ENCODE results near the gene GRN.
"Not testable (repeated sequence)": the region's sequence is repeated elsewhere in the genome, so short reads cannot be mapped to it uniquely, and the experiment has no call there.

The GRN gene

DNA sequence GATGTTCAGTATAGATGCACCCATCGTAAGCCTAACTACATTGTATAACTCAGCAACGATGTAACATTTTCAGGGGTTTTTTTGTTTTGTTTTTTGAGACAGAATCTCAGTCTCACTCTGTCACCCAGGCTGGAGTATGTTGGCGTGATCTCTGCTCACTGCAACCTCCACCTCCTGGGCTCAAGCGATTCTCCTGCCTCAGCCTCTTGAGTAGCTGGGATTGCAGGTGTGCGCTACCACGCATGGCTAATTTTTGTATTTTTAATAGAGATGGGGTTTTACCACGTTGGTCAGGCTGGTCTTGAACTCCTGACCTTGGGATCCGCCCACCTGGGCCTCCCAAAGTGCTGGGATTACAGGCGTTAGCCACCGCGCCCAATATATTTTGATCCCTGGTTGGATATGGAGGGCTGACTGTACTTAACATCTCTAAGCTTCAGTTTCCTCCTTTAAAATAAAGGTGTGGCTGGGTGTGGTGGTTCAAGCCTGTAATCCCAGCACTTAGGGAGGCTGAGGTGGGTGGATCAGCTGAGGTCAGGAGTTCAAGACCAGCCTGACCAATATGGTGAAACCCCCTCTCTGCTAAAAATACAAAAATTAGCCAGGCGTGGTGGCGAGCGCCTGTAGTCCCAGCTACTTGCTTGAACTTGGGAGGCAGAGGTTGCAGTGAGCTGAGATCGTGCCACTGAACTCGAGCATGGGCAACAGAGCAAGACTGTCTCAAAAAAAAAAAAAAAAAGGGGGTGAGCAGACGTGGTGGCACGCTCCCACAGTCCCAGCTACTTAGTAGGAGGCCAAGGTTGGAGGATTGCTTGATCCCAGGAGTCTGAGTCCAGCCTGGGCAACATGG is 2.3 kb downstream of the GRN start:
- not testable (repeated sequence) for DNase-seq

DNA sequence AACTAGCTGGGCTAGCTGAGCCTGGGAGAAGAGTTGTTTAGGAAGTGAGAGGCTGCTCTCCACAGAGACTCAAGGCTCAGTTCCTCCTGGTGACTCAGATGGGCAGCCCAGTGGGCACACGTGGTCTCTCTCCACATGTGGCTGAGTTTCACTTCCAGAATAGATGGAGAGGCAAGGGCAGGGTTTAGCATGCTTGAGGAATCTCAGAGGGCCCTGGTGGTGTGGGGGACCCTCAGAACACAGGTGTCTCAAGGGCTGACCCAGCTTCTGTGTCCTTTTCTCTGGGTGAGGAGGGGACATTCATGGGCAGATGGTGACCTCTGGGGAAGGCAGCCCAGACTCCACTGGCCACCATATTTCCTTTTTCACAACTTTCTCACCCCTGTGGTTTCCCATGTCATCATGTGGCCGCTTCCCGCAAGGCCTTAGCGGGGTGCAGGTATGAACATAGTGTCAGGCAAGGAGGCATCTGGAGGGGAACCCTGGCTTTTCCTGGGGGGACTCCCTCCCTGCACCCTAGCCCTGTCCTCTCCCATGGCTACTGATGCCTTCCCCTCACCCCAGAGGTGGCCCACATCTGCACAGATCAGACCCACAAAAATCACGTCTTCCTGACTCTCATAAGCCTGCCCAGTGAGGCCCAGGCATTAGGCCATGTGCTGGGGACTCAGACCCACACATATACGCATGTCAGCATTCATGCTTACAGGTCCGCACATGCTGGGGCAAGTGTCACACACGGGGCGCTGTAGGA is 3.3 kb downstream of the GRN start:
- no peak for DNase-seq

DNA sequence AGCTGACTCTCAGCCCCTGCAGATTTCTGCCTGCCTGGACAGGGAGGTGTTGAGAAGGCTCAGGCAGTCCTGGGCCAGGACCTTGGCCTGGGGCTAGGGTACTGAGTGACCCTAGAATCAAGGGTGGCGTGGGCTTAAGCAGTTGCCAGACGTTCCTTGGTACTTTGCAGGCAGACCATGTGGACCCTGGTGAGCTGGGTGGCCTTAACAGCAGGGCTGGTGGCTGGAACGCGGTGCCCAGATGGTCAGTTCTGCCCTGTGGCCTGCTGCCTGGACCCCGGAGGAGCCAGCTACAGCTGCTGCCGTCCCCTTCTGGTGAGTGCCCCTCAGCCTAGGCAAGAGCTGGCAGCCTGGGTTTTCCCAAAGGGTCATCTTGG is 3.9 kb downstream of the GRN start:
- no peak for DNase-seq

DNA sequence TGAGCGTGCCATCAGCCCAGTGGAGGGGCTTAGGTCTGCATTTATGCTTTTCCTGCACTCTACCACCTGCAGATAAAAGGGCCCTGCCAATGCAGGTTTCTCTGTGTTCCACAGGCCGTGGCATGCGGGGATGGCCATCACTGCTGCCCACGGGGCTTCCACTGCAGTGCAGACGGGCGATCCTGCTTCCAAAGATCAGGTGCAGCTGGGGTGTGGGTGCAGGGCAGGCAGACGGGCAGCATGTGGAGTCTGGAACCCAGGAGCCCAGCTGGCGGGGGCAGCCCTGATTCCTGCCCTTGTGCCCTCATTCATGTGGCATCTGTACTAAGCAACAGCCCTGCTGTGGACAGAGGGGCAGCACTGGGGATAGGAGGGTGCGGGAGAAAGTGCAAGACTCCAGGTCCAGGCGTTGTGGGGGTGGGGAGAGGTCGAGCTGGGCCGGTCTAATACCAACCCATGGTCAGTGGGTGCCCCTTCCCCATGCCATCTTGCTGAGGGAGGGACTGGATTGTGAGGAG is 4.5 kb downstream of the GRN start:
- DNase-seq = no peak

DNA sequence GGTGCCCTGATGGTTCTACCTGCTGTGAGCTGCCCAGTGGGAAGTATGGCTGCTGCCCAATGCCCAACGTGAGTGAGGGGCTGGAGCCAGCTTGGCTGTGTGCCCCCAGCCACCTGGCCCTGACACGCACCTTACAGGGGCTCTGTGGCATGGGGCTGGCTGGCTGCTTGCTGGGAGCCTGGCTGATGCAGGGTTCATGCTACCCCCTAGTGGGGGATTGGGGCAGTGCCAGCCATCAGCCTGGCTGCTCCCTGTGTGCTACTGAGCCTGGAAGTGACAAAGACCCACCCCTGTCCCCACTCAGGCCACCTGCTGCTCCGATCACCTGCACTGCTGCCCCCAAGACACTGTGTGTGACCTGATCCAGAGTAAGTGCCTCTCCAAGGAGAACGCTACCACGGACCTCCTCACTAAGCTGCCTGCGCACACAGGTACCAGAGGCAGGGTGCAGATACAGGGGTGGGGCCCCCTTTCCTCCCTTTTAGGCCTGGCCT is 5.7 kb downstream of the GRN start:
- DNase-seq = peak; percentile 66

DNA sequence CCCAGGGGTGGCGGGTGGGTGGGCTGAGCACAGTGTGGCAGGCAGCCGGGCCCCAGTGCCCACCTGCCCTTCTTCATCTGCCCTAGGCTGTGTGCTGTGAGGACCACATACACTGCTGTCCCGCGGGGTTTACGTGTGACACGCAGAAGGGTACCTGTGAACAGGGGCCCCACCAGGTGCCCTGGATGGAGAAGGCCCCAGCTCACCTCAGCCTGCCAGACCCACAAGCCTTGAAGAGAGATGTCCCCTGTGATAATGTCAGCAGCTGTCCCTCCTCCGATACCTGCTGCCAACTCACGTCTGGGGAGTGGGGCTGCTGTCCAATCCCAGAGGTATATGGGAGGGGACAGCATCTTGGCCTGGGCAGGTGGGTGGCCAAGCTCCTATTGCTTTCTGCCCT is 6.4 kb downstream of the GRN start:
- no peak for DNase-seq

DNA sequence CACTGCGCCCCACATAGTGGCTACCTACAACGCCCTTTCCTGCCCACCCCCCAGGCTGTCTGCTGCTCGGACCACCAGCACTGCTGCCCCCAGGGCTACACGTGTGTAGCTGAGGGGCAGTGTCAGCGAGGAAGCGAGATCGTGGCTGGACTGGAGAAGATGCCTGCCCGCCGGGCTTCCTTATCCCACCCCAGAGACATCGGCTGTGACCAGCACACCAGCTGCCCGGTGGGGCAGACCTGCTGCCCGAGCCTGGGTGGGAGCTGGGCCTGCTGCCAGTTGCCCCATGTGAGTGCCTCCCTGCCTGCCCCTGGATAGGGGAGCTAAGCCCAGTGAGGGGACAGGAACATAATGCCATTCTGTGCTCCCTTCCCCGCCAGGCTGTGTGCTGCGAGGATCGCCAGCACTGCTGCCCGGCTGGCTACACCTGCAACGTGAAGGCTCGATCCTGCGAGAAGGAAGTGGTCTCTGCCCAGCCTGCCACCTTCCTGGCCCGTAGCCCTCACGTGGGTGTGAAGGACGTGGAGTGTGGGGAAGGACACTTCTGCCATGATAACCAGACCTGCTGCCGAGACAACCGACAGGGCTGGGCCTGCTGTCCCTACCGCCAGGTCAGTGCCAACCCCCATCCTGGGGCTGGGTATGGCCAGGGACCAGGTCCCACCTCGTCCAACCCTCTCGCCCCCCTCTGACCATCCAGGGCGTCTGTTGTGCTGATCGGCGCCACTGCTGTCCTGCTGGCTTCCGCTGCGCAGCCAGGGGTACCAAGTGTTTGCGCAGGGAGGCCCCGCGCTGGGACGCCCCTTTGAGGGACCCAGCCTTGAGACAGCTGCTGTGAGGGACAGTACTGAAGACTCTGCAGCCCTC is 7.1 kb downstream of the GRN start:
- DNase-seq = no peak

DNA sequence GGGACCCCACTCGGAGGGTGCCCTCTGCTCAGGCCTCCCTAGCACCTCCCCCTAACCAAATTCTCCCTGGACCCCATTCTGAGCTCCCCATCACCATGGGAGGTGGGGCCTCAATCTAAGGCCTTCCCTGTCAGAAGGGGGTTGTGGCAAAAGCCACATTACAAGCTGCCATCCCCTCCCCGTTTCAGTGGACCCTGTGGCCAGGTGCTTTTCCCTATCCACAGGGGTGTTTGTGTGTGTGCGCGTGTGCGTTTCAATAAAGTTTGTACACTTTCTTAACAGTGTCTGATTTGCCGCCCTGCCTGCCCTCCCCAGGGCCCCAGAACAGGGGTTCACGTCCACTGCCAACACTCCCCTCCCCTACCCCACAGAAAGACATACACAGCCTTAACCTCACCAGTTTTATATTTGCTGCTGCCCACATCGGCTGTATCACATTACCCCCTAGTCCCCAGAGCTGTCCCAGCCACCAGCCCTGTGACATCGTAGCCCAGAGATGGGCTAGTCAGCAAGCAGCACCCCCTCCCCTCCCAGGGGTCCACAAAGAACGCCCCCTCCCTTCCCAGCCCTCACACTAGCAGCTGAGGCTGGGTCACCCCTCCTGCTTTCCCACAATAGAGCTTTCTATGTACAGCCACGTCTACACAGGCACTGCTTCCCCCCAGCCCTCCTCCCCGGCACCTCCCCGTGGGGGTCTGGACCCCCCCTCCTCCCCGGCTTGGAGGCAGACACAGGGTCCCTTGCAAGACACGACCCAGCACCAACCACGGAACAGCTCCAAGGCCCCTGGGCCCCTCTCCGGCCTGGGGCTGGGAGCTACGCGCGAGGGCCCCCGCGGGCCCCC is 7.9 kb downstream of the GRN start:
- no peak for DNase-seq

DNA sequence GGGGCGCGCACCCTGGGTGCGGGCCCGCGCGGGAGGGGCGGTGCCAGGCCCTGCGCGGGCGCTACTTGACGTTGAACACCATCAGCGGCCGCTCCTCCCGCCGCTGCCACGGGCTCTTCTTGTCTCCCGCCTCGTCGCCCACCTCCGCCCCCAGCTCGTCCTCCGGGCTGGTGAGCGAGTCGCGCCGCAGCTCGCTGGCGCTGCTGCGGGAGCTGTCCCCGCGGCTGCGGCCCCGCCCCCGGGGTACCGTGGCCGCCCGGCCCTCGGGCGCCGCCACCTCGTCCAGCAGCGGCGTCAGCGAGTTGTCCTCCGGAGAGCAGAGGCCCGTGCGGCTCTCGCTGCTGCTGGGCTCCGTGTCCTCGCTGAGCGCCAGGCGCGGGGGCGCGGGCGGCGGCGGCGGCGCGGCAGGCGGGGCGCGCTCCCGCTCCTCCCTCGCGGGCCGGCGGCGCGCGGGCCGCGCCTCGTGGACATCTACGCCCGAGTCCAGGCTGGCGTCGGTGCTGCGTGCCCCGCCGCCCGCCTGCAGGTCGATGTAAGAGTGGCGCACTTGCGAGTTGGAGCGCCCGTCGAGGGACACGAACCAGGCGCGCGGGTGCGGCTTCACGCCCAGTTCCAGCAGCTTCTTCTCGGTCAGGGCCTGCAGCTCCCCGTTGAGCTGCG is 8.7 kb downstream of the GRN start:
- no peak for DNase-seq

DNA sequence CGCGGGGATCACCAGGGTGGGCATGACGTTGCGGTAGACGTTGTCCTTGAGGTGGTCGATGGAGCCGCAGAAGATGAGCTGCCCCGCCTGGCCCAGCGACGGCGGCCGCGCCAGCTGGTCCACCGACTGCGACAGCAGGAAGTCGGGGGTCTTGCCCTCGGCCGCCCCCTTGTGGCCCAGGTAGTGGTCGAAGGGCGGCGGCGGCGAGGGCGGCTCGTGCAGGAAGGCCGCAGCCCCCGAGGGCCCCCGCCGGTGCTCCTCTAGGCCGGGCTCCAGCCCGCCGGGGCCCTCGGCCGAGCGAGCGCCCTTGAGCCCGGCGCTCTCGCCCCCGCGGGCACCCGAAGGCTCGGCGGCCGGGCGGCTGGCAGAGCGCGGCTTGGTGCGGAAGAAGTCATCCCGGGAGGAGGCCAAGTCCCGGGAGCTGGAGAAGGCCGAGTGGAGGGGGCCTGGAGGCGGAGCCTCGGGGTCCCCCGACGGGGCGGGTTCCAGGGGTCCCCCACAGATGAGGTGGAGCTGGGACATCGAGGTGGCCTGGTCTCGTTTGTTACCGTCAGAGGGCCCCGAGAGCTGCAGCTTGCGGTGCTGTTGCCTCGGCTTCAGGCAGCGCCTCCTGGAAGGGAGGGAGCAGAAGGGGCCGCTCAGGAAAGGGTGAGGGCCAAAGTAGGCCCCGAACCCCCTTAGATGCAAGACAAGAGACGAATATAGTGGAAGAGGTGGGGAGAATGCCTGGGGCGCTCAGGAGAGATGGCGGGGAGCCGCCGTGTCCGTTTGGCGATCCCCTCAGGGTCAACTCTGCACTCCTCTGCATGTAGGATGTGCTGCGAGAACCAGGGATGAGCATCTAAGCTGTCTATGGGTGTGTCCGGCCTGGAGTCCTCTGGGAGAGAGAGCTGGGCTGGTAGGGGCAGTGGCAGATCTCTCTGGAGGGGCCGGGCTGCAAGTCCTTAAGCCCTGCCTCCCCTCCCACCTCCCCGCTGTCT is 9.8 kb downstream of the GRN start:
- peak; percentile 47 for DNase-seq

DNA sequence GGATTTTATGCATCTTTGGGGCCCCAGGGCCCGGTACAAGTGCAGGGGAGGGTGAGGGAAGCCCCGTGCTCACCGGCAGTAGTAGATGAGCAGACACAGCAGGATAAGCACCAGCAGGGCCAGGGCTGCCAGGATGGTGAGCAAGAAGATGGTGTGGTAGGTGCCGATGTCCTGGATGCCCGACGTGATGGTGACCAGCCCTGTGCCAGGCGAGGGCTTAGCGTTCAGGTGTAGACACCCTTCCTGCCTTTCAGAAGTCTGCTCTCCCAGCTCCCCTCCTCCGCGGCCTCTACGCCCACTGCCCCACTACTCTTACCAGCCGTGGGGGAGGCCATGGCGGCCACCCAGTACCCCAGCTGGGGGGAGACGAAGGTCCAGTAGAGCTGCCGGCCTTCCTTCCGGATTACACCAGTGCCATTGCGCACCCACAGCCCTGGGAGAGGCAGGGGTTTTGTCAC is 10.6 kb downstream of the GRN start:
- no peak for DNase-seq

DNA sequence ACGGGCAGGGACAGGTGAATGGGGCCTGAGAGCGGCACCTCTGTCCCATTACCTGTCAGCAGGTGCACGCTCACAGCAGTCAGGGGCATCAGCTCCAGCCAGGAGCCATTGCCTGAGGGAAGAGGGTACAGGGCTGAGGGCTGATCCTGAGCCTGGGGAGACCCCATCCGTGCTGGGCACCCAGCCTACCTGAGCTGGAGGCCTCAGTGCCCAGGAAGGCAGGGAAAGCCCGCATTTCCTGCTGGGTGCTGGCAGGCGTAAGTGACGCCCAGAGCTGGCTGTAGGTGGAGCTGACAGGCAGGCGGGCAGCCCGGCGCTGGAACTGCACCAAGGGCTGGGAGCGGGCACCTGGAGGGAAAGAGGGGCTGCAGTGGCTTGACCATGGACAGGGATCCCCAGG is 11.1 kb downstream of the GRN start:
- no peak for DNase-seq

DNA sequence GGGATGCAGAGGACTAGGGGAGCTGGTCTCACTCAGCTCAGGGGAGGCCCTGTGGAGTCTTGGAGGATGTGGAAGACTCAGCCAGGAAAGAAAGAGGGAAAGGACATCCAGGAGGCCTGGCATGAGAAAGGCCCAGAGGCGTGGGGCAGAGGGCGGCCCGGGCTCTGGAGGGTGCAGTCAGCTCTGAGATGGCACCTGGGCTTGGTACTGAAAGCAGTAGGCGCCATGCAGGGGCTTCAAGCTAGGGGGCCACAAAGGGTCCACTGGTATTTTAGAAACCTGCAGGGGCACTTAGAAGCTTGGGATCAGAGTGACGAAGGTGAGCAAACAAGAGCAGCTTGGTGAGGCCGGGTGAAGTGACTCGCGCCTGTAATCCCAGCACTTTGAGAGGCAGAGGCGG is 13.0 kb downstream of the GRN start:
- no peak for DNase-seq

DNA sequence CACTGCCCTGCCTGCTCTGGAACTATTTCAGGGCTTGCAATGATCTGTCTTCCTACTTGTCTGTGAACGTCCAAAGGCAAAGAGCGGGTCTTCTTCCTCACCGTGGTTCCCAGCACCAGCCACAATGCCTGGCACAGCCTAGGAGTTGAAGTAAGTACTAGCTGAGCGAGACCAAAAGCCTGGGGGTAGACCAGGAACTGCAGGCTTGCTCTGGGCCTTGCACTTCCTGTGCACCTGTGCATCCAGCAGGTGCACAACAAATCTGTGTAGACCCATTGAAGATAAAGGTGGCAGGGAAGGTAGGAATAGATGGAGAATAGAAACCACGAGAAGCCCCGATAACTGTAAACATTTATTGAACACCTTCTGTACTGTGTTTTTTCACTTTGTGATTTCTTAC is 13.9 kb downstream of the GRN start:
- no peak for DNase-seq

DNA sequence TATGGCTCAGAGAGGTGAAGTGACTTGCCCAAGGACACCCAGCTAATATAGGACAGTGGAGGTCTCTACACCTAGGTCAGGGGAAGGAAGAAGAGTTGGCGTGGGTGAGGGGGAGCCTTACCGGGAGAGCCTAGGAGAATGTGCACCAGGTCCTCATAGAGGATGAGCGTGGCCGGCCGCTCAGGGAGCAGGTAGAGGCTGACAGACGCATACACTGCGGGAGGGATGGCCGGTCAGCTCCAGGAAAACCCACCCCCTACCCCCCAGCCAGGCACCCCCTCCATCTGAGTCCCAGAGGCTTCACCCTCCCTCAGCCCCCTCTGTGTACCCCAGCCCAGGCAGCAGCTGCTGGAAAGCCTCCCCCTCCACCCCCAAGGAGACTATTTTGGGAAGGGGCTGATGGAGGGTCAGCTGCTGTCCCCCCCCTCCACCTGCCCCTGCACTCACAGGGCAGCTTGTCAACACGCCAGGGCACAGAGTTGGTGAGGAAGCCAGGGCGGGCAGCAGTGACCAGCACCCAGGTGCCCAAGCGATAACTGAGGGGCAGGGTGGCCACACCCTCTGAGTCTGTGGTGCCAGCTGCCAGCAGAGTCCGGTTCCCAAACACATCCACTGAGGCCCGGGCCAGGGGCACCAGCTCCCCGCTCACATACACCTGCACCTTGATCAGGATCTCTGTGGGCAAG is 14.5 kb downstream of the GRN start:
- no peak for DNase-seq

DNA sequence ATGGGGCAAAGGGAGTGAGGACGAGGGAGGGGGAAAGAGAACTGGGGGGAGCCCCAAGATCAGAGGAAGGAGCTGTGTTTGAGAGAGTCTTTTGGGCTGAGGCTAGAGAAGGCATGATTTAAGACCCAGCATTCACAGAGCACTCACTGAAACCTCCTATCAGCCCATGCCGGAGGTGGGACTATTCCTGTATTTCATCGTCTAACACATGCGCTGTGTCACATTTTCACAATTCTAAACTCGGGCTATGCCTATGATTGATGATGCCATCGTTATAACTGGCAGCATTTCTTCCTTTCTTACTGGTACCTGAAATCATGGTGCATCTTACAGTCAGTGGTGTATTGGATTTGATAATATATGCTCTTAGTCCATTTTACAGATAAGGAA is 15.0 kb downstream of the GRN start:
- DNase-seq = no peak

DNA sequence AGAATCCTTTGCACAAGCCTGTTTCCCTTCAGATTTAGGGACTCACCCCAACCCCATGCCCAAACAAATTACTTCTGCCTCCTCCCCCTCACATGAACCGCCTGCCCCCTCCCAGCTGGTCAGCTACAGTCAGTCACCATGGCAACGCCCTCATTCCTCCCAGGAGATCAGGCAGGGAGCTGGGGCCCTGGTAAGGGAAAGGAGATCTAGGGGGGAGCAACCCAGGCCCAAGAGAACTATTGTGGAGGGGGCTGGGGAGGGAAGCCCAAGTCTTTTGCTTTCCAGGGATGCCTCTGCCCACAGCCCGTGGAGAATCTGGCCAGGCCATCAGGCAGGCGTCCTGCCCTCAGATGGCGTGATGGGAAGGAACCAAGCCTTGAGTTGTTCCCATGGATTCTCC is 15.7 kb downstream of the GRN start:
- no peak for DNase-seq

DNA sequence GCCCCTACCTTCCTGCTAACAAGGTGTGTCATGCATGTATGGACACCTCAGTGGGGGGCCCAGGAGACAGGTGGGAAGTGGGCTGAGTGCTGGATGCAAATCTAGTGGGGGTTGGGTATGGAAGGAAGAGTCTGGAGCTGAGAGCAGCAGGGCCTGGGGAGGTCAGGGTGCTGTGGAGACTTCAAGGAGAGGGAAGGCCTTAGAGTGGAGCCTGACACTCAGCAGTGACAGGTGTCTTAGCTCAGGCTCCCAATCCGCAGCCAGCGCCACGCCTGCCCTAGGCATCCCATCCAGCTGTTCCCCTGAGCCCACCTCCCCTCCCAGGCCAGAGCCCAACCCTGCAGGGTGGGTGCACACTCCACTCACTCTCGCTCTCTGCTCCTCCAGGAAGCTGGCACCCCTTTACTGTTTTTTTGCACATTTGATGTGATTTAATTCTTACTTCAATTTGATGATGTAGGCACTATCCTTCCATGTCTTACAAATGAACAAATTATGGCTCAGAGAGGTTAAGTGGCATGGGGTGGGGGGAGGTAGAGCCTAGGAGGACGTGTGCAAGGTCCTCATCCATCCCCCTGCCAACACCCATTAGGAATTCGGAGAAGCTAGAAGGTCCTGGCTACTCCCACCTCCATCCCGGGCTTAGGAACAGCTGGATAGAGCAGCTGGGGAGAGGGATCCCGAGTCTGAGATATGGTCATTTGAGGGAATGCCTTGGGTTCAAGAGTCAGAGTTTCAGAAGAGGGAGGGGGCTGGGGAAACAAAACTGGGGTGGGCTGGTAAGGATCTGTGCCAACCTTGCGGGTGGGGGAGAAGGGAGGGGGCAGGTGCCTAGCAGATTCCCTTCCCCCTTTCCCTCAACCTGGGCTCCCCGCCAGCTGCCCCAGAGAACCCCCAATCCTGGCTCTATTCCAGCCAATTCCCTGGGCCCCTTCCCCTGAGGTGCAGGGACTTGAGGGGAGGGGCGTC is 16.5 kb downstream of the GRN start:
- no peak for DNase-seq

All from activated T-cell treated with anti-CD3 and anti-CD28 coated beads for 4 hours (primary cell).